HCT116 (cell line): ENCODE results near the gene CDH23. TPM values are rescaled to one million over a fixed set of nuclear protein-coding genes. Genes with fewer than 3 reads are reported as not detected.

Experiments used
- ATAC-seq: fragments of 200-7000 bp; cut with Tn5 transposase; 2 replicates; pipeline ENCODE4 v1.9.1; 2020; ENCODE audit warnings: mild to moderate bottlenecking, moderate library complexity
- BruUV-seq: library from RNA; stranded (reverse); fragments of 400-500 nt; replicated peaks from 2 replicates; lab custom pipeline; 2021; lab: Mats Ljungman, UMichigan
- CTCF ChIA-PET: fragments of 300-600 bp; sonication (Branson Sonifier 250); formaldehyde crosslinking; loops from one replicate; lab custom pipeline; 2021; ENCODE audit warnings: antibody characterized with exemption; lab: Charles Lee
- POLR2A ChIA-PET: fragments of 300-600, 350-600 bp; sonication (Branson Sonifier 250); formaldehyde crosslinking; loops from one replicate; lab custom pipeline; 2021; ENCODE audit warnings: antibody characterized with exemption; lab: Charles Lee
- RAD21 ChIA-PET, 2 experiments: fragments of 300-600 bp; sonication (Branson Sonifier 250); formaldehyde crosslinking; loops; one replicate each; lab custom pipeline; 2023; ENCODE audit warnings: low total read pairs in 2 of 2; ENCODE audit not compliant: uncharacterized antibody in 2 of 2, unreplicated experiment in 2 of 2, low non-redundant PET in 1 of 2; lab: Charles Lee
- DNase-seq: peaks from one replicate; pipeline ENCODE4 v3.0.0-alpha.2; 2010; ENCODE audit warnings: low read depth, low spot score
- H2AFZ ChIP-seq: fragments of 200-600 bp; shearing (Covaris generic), sonication (generic); 2 replicates; pipeline ENCODE4 v1.6.1; 2017; ENCODE audit warnings: low read depth, mixed run types, mixed read lengths, antibody characterized with exemption, low read length; ENCODE audit not compliant: poor library complexity, severe bottlenecking
- H3K27ac ChIP-seq: 2 replicates; pipeline ENCODE4 v1.5.1; 2012; ENCODE audit warnings: low read depth, low read length
- H3K27me3 ChIP-seq: fragments of 200-600 bp; sonication (generic); 2 replicates; pipeline ENCODE4 v1.6.1; 2016; ENCODE audit warnings: mixed run types, low read length, mixed read lengths; ENCODE audit not compliant: insufficient read depth
- H3K36me3 ChIP-seq, 2 experiments: fragments of 200-500 bp in 1 of 2; fragments of 200-600 bp in 1 of 2; sonication (Bioruptor generic) in 1 of 2; sonication (generic) in 1 of 2; 2 replicates each; pipeline versions ENCODE4 v1.5.1 to v1.6.1; 2014 to 2016; ENCODE audit warnings: low read length in 2 of 2, inconsistent platforms in 1 of 2, mixed read lengths in 1 of 2, mixed run types in 1 of 2; ENCODE audit not compliant: insufficient read depth in 2 of 2, control insufficient read depth in 1 of 2
- H3K4me1 ChIP-seq, 2 experiments: fragments of 200-600 bp in 1 of 2; sonication (generic) in 1 of 2; 2 replicates each; pipeline versions ENCODE4 v1.5.1 to v1.6.1; 2012 to 2017; ENCODE audit warnings: low read length in 2 of 2, inconsistent platforms in 1 of 2, mild to moderate bottlenecking in 1 of 2, mixed read lengths in 1 of 2, mixed run types in 1 of 2, moderate library complexity in 1 of 2; ENCODE audit not compliant: insufficient read depth in 2 of 2, control insufficient read depth in 1 of 2
- H3K4me2 ChIP-seq: fragments of 200-600 bp; sonication (generic); 2 replicates; pipeline ENCODE4 v1.6.1; 2017; ENCODE audit warnings: mixed run types, low read length, mixed read lengths
- H3K4me3 ChIP-seq, 2 experiments: fragments of 200-600 bp in 1 of 2; sonication (generic) in 1 of 2; replicated peaks in 1 of 2; 2 replicates each; pipeline ENCODE4 v1.5.1; 2011 to 2016; ENCODE audit warnings: low read length in 2 of 2, control low read depth in 1 of 2, low read depth in 1 of 2, mild to moderate bottlenecking in 1 of 2, mixed read lengths in 1 of 2, mixed run types in 1 of 2
- H3K79me2 ChIP-seq: fragments of 200-600 bp; sonication (generic); 2 replicates; pipeline ENCODE4 v1.6.1; 2017; ENCODE audit warnings: mild to moderate bottlenecking, mixed run types, low read length, moderate library complexity, mixed read lengths; ENCODE audit not compliant: insufficient read depth
- H3K9ac ChIP-seq: fragments of 200-600 bp; sonication (generic); 2 replicates; pipeline ENCODE4 v1.6.1; 2016; ENCODE audit warnings: low read length, mixed read lengths
- H3K9me2 ChIP-seq: fragments of 200-600 bp; sonication (generic), shearing (Covaris generic); 2 replicates; pipeline ENCODE4 v1.6.1; 2017; ENCODE audit warnings: mixed run types, mild to moderate bottlenecking, moderate library complexity; ENCODE audit not compliant: insufficient read depth
- H3K9me3 ChIP-seq, 2 experiments: fragments of 200-500 bp in 1 of 2; fragments of 200-600 bp in 1 of 2; sonication (Bioruptor generic) in 1 of 2; sonication (generic) in 1 of 2; 2 replicates each; pipeline ENCODE4 v1.6.1; 2014 to 2017; ENCODE audit warnings: low read length in 2 of 2, mixed read lengths in 2 of 2, inconsistent platforms in 1 of 2, low read depth in 1 of 2, mild to moderate bottlenecking in 1 of 2, mixed run types in 1 of 2, moderate library complexity in 1 of 2; ENCODE audit not compliant: control insufficient read depth in 1 of 2, insufficient read depth in 1 of 2
- H4K20me1 ChIP-seq: fragments of 200-600 bp; sonication (generic), shearing (Covaris generic); 2 replicates; pipeline ENCODE4 v1.6.1; 2017; ENCODE audit warnings: mixed run types, mild to moderate bottlenecking, moderate library complexity; ENCODE audit not compliant: insufficient read depth
- ELF1 ChIP-seq: IDR thresholded peaks from 2 replicates; pipeline ENCODE4 v1.6.1; 2012; ENCODE audit warnings: low read depth, borderline replicate concordance
- EZH2 ChIP-seq: fragments of 200-600 bp; sonication (generic); IDR thresholded peaks from 2 replicates; pipeline ENCODE4 v1.6.1; 2017; ENCODE audit warnings: antibody characterized with exemption, mixed run types
- POLR2A ChIP-seq: IDR thresholded peaks from 2 replicates; pipeline ENCODE4 v1.7.0; 2011; ENCODE audit warnings: borderline replicate concordance; ENCODE audit not compliant: insufficient read depth, insufficient read length; ENCODE audit errors: extremely low read depth
- REST ChIP-seq: IDR thresholded peaks from 2 replicates; pipeline ENCODE4 v1.6.1; 2012; ENCODE audit warnings: low read depth
- SIN3A ChIP-seq: IDR thresholded peaks from 2 replicates; pipeline ENCODE4 v1.6.1; 2012; ENCODE audit warnings: low read depth
- TCF7L2 ChIP-seq: IDR thresholded peaks from 2 replicates; pipeline ENCODE4 v1.7.0; 2011; ENCODE audit warnings: borderline replicate concordance, inconsistent platforms; ENCODE audit not compliant: insufficient read depth, insufficient read length; ENCODE audit errors: extremely low read depth
- YY1 ChIP-seq: IDR thresholded peaks from 2 replicates; pipeline ENCODE4 v1.6.1; 2011; ENCODE audit warnings: low read length, low read depth, moderate library complexity, mild to moderate bottlenecking; ENCODE audit not compliant: insufficient replicate concordance; ENCODE audit errors: extremely low read depth
- ZBTB33 ChIP-seq: IDR thresholded peaks from 2 replicates; pipeline ENCODE4 v1.6.1; 2011; ENCODE audit warnings: mild to moderate bottlenecking, low read length, moderate library complexity; ENCODE audit not compliant: insufficient replicate concordance; ENCODE audit errors: extremely low read depth
- ZNF274 ChIP-seq: fragments of 200-500 bp; sonication (Bioruptor generic); IDR thresholded peaks from 2 replicates; pipeline ENCODE4 v1.6.1; 2014; ENCODE audit warnings: mild to moderate bottlenecking, low read depth, low read length, inconsistent platforms
- intact Hi-C: fragments of 100-400 bp; cut with micrococcal nuclease; formaldehyde crosslinking; loops from 2 replicates; pipeline ENCODE4 v1.10.0; 2022
- total RNA-seq: library from RNA; stranded (reverse); gene quantifications from one replicate; pipeline ENCODE4 v1.2.1, GENCODE V29; 2021; ENCODE audit not compliant: unreplicated experiment

CDH23 gene
- total RNA-seq, 1 experiment from 2014 or later = not detected

- TF ChIP-seq ZBTB33 = no peak
- no peak for TF ChIP-seq ZNF274
- no peak for TF ChIP-seq YY1
- TF ChIP-seq REST = no peak
- no peak for TF ChIP-seq TCF7L2
- no peak for TF ChIP-seq ELF1
- TF ChIP-seq EZH2 = no peak
Measured at GRCh38 chr10:71523756-71524155, 127.0 kb downstream of the CDH23 start (continued).

GRCh38 chr10:71525092-71525491 lies 128.4 kb downstream of the CDH23 start:
- no peaks in the 10 kb centered on the region for H3K36me3 ChIP-seq
- no peak overlapping the region for H3K9ac ChIP-seq
- H3K4me1 ChIP-seq = no peaks in the 10 kb centered on the region
- no peak overlapping the region for H2AFZ ChIP-seq
- no peak overlapping the region for H3K4me3 ChIP-seq
- no peaks in the 10 kb centered on the region for H3K79me2 ChIP-seq
- intact Hi-C loops = no loop called here
- ChIA-PET POLR2A (no interaction called here), CTCF (no interaction called here), RAD21 (no interaction called here)
- ATAC-seq (no peak), DNase-seq (no peak)
- H4K20me1 ChIP-seq = no peaks in the 10 kb centered on the region
- TF ChIP-seq YY1 (no peak), SIN3A (no peak), POLR2A (no peak), REST (no peak)
- H3K9me2 ChIP-seq = no peaks in the 10 kb centered on the region
- BruUV-seq = no TSS peak
- H3K9me3 ChIP-seq = no peaks in the 10 kb centered on the region
- H3K27ac ChIP-seq = no peak overlapping the region
- no peaks in the 10 kb centered on the region for H3K27me3 ChIP-seq
- no peak overlapping the region for H3K4me2 ChIP-seq
